Measurements from ENCODE around the gene RC3H1.

RC3H1 gene

DNA sequence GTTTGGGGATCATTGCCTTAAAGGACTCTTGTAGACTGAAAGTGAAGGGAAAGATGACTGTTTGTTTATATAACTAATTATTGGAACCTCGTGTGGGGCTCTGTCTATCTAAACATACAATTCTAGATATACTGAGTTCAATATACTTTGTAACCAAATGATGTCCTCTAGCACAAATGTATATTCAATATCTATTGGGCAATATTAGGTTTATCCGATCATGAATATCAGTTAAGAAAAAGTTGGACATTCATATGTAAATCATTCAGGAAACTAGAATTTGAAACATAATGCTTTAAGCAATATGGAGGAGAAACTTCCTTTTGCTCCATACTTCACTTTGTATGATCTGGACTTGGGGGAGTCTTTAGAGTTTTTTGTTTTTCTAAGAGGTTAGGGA, 8.9 kb upstream of the RC3H1 start:
- Mint-ChIP-seq H3K4me3 (no peak overlapping the region), H3K27ac (no peak overlapping the region), H3K9me3 (no peaks in the 10 kb centered on the region), H3K36me3 (ENCODE audit: low read depth) (no peaks in the 10 kb centered on the region), H3K27me3 (ENCODE audit: low read depth, poor library complexity) (no peaks in the 10 kb centered on the region), H3K4me1 (no peaks in the 10 kb centered on the region)
- no peak for TF ChIP-seq CTCF (IDR thresholded peaks at IDR 0.05)
- DNase-seq, result no peak

DNA sequence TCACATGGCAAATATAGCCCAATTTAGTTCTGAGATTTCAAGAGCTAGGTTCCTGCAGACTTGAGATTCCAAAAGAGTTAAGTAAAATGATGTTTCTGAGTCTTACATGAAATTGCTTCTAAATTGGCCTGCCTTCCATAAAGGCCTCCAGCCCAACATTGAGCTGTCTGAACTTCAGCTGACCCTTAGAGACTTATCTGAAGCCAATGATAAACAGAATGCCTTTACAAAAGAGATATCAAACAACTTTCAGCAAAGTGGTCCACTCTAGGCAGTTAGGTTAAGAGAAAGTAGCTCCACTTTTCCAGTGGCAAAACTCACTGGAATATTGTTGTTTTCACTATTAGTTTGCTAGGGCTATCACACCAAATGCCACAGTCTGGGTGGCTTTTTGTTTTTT, 6.3 kb upstream of the RC3H1 start:
- no peaks in the 10 kb centered on the region for H3K36me3 Mint-ChIP-seq (ENCODE audit: low read depth)
- no peaks in the 10 kb centered on the region for H3K9me3 Mint-ChIP-seq
- TF ChIP-seq CTCF (IDR thresholded peaks at IDR 0.05), result no peak
- H3K4me1 Mint-ChIP-seq, result peaks cover 3% of the 10 kb centered on the region
- H3K27me3 Mint-ChIP-seq (ENCODE audit: low read depth, poor library complexity), result no peaks in the 10 kb centered on the region
- H3K4me3 Mint-ChIP-seq, result no peak overlapping the region
- no peak for DNase-seq
- no peak overlapping the region for H3K27ac Mint-ChIP-seq

- no peak for DNase-seq
These were observed 1.3 kb upstream of the RC3H1 start for GRCh38 chr1:174023440-174023839.

GRCh38 chr1:174022976-174023277, 770 bp upstream of the RC3H1 start:
- Mint-ChIP-seq H3K4me3 (peak overlapping the region; percentile 95), H3K36me3 (ENCODE audit: low read depth) (no peaks in the 10 kb centered on the region), H3K4me1 (peaks cover 46% of the 10 kb centered on the region), H3K27me3 (ENCODE audit: low read depth, poor library complexity) (no peaks in the 10 kb centered on the region), H3K9me3 (no peaks in the 10 kb centered on the region), H3K27ac (peak overlapping the region; percentile 98)
- no peak for DNase-seq
- TF ChIP-seq CTCF (IDR thresholded peaks at IDR 0.05), result no peak

More at GRCh38 chr1:174023440-174023839, 1.3 kb upstream of the RC3H1 start:
- H3K9me3 Mint-ChIP-seq, result no peaks in the 10 kb centered on the region
- H3K4me1 Mint-ChIP-seq, result peaks cover 44% of the 10 kb centered on the region
- H3K4me3 Mint-ChIP-seq, result peak overlapping the region; percentile 95
- no peaks in the 10 kb centered on the region for H3K27me3 Mint-ChIP-seq (ENCODE audit: low read depth, poor library complexity)
- H3K27ac Mint-ChIP-seq, result peak overlapping the region; percentile 98
- no peaks in the 10 kb centered on the region for H3K36me3 Mint-ChIP-seq (ENCODE audit: low read depth)
- TF ChIP-seq CTCF (IDR thresholded peaks at IDR 0.05), result no peak

DNA sequence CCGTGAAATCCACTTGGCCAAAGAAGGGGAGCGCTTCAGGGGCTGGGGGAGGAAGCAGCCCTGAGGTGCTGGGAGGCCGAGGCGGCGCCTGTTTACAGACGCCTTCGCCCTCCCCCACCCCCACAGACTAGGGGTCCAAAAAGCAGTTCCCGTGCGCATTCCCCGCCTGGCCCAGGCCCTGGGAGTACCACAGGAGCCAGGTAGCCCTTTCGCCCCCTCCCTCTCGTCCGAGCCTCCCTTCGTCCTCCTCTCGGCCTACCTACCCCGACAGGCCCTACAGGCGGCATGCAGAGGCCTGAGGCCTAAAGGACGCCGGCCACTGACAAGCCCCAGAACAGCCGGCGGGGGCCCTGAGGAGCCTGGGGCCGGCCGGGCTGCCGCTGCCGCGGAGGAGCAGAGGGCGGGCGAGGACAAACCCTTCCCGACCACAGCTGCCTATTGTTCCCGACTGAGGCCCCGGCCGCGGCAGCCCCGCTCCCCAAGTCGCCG, 522 bp downstream of the RC3H1 start:
- Mint-ChIP-seq H3K4me1 (peaks cover 46% of the 10 kb centered on the region), H3K36me3 (ENCODE audit: low read depth) (peaks cover 3% of the 10 kb centered on the region), H3K9me3 (no peaks in the 10 kb centered on the region), H3K27ac (peak overlapping the region; percentile 87), H3K4me3 (peak overlapping the region; percentile 95), H3K27me3 (ENCODE audit: low read depth, poor library complexity) (no peaks in the 10 kb centered on the region)
- TF ChIP-seq CTCF (IDR thresholded peaks at IDR 0.05), result no peak
- DNase-seq, result no peak

DNA sequence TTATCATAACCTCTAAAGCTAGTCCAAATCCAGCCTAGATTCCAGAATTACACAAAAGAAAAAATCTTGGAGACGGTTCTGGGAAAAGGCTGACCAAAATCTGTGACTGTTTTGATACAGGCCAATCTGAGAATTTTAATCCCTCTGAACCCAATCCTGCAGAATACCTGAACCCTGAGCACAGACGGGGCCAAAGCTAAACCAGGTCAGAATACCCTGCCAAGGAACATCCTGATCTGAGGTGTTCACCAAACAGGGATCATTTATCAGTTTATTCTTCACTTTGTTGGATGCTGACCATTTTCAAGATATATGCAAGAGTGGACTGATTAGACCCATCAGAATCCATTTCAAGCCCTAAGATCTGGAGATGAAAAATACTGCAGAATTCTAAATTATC, 3.6 kb downstream of the RC3H1 start:
- peaks cover 43% of the 10 kb centered on the region for H3K4me1 Mint-ChIP-seq
- TF ChIP-seq CTCF (IDR thresholded peaks at IDR 0.05), result no peak
- no peak for DNase-seq
- H3K36me3 Mint-ChIP-seq (ENCODE audit: low read depth), result peaks cover 16% of the 10 kb centered on the region
- H3K27ac Mint-ChIP-seq, result no peak overlapping the region
- H3K4me3 Mint-ChIP-seq, result peak overlapping the region; percentile 30
- no peaks in the 10 kb centered on the region for H3K9me3 Mint-ChIP-seq
- H3K27me3 Mint-ChIP-seq (ENCODE audit: low read depth, poor library complexity), result no peaks in the 10 kb centered on the region

Data from nephron progenitor cell (in vitro differentiated cells).